ENCODE data around the gene ZNF48.
"Not testable (repeated sequence)": the region's sequence is repeated elsewhere in the genome, so short reads cannot be mapped to it uniquely, and the experiment has no call there.

The ZNF48 gene

DNA sequence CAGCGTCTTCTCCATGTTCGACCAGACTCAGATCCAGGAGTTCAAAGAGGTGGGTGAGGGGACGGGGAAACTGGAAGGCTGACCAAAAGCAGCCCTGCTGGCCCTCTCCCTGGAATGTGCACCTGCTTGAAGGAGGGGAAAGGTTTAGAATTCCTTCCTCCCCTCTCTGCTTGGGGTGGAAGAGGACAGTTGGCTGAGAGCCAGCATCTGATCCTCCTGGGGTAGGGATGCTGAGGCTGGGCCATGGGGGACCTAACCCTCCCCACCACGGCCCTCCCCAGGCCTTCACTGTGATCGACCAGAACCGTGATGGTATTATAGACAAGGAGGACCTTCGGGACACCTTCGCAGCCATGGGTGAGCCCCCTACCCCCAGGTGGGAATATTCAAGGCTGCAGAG lies 19.4 kb upstream of the ZNF48 start:
- Histone ChIP-seq H3K27ac (peak overlapping the region in 3 of 21 experiments; percentile 13 to 97 (median 97)), H3K4me3 (no peak overlapping the region)

DNA sequence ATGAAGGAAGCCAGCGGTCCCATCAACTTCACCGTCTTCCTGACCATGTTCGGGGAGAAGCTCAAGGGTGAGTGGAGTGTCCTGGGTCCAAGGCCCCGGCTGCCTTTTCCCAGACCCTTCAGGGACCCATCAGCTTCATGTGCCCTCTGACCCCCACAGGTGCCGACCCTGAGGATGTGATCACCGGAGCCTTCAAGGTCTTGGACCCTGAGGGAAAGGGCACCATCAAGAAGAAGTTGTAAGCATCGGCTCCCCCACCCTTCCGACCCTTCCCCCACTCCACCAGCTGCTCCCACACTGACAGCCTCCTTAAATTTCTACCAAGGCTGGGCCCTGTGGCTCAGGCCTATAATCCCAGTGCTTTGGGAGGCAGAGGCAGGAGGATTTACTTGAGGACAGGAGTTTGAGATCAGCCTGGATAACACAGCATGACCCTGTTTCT lies 18.7 kb upstream of the ZNF48 start:
- Histone ChIP-seq H3K4me3 (no peak overlapping the region), H3K27ac (peak overlapping the region in 18 of 21 experiments; percentile 13 to 100 (median 98))

DNA sequence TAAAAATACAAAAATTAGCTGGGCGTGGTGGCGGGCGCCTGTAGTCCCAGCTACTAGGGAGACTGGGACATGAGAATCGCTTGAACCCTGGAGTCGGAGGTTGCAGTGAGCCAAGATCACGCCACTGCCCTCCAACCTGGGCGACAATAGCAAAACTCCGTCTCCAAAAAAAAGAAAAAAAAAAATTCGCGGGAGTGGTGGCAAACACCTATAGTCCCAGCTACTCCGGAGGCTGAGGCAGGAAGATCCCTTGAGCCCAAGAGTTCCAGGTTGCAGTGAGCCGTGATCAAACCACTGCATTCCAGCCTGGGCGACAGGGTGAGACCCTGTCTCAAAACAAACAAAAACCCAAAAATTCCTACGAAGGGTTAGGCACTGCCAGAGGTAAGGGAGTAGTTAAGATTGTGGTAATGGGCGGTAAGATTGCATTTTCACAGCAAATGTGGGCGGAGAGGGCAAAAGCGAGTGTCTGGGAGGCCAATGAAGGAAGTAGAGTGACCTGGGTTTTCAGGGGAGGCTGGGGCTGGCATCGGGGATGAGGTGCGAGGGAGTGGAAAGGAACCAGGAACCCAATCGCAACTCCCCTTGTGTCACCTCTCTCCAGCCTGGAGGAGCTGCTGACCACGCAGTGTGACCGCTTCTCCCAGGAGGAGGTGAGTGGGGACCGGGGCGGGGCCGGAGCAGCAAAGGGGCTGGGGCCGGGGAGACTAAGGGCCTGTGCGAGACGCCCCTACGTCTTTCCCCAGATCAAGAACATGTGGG lies 18.0 kb upstream of the ZNF48 start:
- H3K4me3 ChIP-seq: peak overlapping the region; percentile 49 to 63 (median 55)
- peak overlapping the region; percentile 94 to 100 (median 99) for H3K27ac ChIP-seq

DNA sequence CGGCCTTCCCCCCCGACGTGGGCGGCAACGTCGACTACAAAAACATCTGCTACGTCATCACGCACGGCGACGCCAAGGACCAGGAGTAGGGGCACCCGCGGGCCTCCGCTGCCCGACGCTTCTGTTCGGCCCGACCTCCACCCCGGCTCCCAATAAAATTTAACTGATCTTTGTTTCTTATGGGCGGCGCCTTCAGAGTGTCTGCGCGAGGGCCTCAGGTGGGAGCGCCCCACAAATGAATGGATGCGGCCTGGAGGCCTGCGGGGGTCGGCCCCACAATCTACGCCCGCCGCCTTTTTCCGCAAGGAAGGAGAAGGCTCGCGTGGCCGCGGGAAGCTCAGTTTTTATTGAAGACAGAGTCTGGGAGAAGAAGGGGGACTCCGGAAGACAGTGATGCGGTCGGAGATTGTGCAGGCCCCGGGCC lies 17.4 kb upstream of the ZNF48 start:
- H3K27ac ChIP-seq: peak overlapping the region; percentile 94 to 100 (median 99)
- peak overlapping the region; percentile 49 to 63 (median 55) for H3K4me3 ChIP-seq

- H3K4me3 ChIP-seq: peak overlapping the region; percentile 49 to 63 (median 55)
- H3K27ac ChIP-seq: peak overlapping the region; percentile 94 to 100 (median 99)
Observed at GRCh38 chr16:30378236-30379157, 16.7 kb upstream of the ZNF48 start.

GRCh38 chr16:30379158-30379783 lies 15.9 kb upstream of the ZNF48 start:
- peak overlapping the region; percentile 49 to 63 (median 55) for H3K4me3 ChIP-seq
- peak overlapping the region in 20 of 21 experiments; percentile 69 to 100 (median 98) for H3K27ac ChIP-seq

GRCh38 chr16:30380072-30380802 lies 15.0 kb upstream of the ZNF48 start:
- peak overlapping the region in 3 of 21 experiments; percentile 27 to 100 (median 88) for H3K27ac ChIP-seq
- H3K4me3 ChIP-seq: no peak overlapping the region

- peak overlapping the region in 4 of 21 experiments; percentile 27 to 100 (median 81) for H3K27ac ChIP-seq
- no peak overlapping the region for H3K4me3 ChIP-seq
Observed at GRCh38 chr16:30380803-30381208, 14.4 kb upstream of the ZNF48 start.

- Histone ChIP-seq H3K27ac (peak overlapping the region in 15 of 21 experiments; percentile 13 to 88 (median 64)), H3K4me3 (peak overlapping the region; percentile 13 to 36 (median 30))
Observed at GRCh38 chr16:30381291-30382041, 13.8 kb upstream of the ZNF48 start.

- peak within 1 kb of the TSS; percentile 13 to 36 (median 30) for H3K4me3 ChIP-seq
- peak within 1 kb of the TSS in 16 of 21 experiments; percentile 13 to 88 (median 63) for H3K27ac ChIP-seq
Observed at GRCh38 chr16:30382111-30382881, 12.9 kb upstream of the ZNF48 start, which contains the start of gene SEPTIN1. TSS of gene SEPTIN1 (minus strand) at chr16:30382561. CDS start at chr16:30382542, 19 bp downstream.

- no peak overlapping the region for H3K4me3 ChIP-seq
- H3K27ac ChIP-seq: peak overlapping the region in 6 of 21 experiments; percentile 44 to 88 (median 78)
Observed at GRCh38 chr16:30383521-30383920, 11.7 kb upstream of the ZNF48 start.

GRCh38 chr16:30394592-30395154 lies 547 bp upstream of the ZNF48 start:
- Histone ChIP-seq H3K4me3 (peak overlapping the region; percentile 55 to 87 (median 77)), H3K27ac (peak overlapping the region in 20 of 21 experiments; percentile 21 to 93 (median 78))

GRCh38 chr16:30395992-30396585 lies 869 bp downstream of the ZNF48 start:
- peak overlapping the region in 17 of 21 experiments; percentile 25 to 93 (median 80) for H3K27ac ChIP-seq
- peak overlapping the region; percentile 55 to 87 (median 77) for H3K4me3 ChIP-seq

- peak overlapping the region in 1 of 21 experiments; percentile 75 for H3K27ac ChIP-seq
- not testable (repeated sequence) for H3K4me3 ChIP-seq
Observed at GRCh38 chr16:30396627-30397026, 1.4 kb downstream of the ZNF48 start.

DNA sequence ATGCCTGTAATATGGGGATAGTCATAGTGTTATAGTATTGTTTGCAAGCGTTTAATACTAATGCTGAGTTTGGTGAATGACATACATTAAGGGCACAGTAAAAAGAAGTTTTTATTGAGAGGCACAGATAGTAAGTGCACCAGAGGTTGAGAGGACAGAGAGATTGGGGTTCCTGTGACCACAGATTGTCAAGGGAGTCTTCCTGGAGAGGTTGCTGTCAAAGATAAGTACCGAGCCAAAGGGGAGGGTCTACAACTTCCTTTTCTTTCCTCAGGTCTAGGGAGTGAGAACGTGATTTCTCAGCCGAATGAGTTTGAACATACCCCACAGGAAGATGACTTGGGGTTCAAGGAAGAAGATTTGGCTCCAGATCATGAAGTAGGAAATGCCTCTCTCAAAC lies 1.8 kb downstream of the ZNF48 start:
- Histone ChIP-seq H3K27ac (no peak overlapping the region), H3K4me3 (no peak overlapping the region)

GRCh38 chr16:30397776-30398660 lies 2.8 kb downstream of the ZNF48 start:
- no peak overlapping the region for H3K4me3 ChIP-seq
- H3K27ac ChIP-seq: no peak overlapping the region
